H1 (cell line): ENCODE results near the gene FSTL4.

Experiments used
- POLR2A ChIP-seq, 2 experiments: IDR thresholded peaks; 1 replicate in 1 of 2; 2 replicates in 1 of 2; pipeline ENCODE4 v1.6.1; 2011; ENCODE audit warnings: low read depth in 2 of 2, low read length in 2 of 2, mild to moderate bottlenecking in 2 of 2; ENCODE audit errors: control extremely low read depth in 1 of 2
- TEAD4 ChIP-seq: IDR thresholded peaks from 2 replicates; pipeline ENCODE4 v1.6.1; 2012; ENCODE audit warnings: low read depth, low read length, inconsistent platforms, mixed read lengths
- YY1 ChIP-seq: IDR thresholded peaks from 2 replicates; pipeline ENCODE4 v1.6.1; 2011; ENCODE audit warnings: low read depth, mild to moderate bottlenecking, low read length

- TF ChIP-seq POLR2A (IDR thresholded peaks at IDR 0.05; ENCODE audit: control extremely low read depth in 1 of 2, low read depth in 2 of 2, low read length in 2 of 2): no peak
- TF ChIP-seq TEAD4: no peak
- no peak for TF ChIP-seq YY1
Measured at GRCh38 chr5:133508331-133508730, 104.0 kb downstream of the FSTL4 start.
